GM12801 (cell line): ENCODE results near the gene TTC9B.

Source experiments
- CTCF ChIP-seq: IDR thresholded peaks from one replicate; pipeline ENCODE4 v1.5.1; 2011; ENCODE audit warnings: control low read depth; ENCODE audit not compliant: insufficient read length; ENCODE audit errors: extremely low read depth

Gene TTC9B

GRCh38 chr19:40236026-40236355 lies 17.8 kb upstream of the TTC9B start:
- TF ChIP-seq CTCF = no peak

- no peak for TF ChIP-seq CTCF
These were observed 17.2 kb upstream of the TTC9B start for GRCh38 chr19:40235238-40236025.

- TF ChIP-seq CTCF = no peak
These were observed 16.4 kb upstream of the TTC9B start for GRCh38 chr19:40234429-40235237.

- TF ChIP-seq CTCF = no peak
These were observed 15.7 kb upstream of the TTC9B start for GRCh38 chr19:40233811-40234389.

- TF ChIP-seq CTCF = no peak
These were observed 15.0 kb upstream of the TTC9B start for GRCh38 chr19:40232949-40233810.

- TF ChIP-seq CTCF = no peak
These were observed 14.3 kb upstream of the TTC9B start for GRCh38 chr19:40232479-40232878.
